ENCODE measurements around the gene GABRP.

Gene GABRP

DNA sequence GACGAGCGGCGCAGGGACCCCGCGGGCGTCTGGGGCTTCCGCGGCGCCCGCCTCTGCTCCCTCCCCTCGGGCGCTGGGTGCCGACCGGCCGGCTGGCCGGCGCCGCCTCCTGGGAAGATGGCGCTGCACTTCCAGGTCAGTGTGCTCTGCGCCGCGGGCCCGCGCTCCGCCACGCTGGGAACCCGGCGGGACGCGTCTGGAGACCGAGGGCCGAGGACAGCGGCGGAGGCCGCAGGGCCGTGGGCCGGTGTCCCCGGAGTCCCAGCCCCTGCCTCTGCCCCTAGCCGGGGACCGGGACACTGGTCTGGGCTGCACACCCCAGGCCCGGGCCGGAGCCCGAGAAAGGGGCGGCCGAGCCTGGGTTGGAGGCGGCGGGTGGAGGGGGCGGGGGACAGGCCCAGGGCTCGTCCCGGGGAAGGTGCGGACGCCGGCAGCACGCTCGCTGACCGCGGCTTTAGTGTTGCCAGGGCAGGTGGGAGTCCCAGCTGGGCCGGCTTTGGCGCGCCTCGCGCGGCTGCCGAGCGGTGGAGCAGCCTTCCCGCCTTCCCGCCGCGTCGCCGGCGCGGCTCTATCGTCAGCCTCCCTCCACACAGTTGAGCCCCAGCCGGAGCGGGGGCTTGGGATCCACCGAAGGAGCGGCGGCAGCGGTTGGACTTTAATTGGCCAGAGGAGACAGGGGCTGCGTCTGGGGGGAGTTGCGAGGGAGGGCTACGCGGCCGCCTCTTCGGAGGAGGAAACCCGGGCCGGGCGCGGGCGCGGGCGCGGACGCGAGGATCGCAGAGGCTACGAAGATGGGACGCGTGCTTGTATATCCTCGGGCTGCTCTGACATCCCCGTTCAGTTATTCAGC, 78.6 kb downstream of the GABRP start, which contains the start of gene RANBP17:
TSS of gene RANBP17 (plus strand) at position 102 of the 850 bp plus-strand sequence.
- DNase-seq, result peak; percentile 79

DNA sequence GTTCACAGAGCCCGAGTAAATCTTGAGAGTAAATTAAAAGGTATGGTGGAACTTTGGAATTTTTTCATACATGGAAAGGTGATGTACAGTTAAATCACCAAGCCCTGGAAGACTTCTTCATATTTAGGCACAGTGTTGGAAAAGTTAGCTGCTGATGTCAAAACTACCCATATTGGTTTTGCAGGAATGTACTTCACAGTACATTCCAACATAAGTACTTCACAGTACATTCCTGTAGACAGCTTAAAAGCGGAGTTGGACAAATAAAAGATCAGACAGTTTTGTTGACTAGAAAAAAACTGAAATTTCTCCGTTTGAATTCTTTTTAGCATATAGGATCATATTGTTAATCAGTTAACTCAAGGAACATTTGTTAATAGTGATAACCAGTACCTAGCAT, 80.1 kb downstream of the GABRP start:
- DNase-seq, result peak; percentile 77
